DOHH2 (cell line): ENCODE results near the gene TMEM82.

Experiments
- H3F3A ChIP-seq: fragments of 200-600 bp; sonication (generic), shearing (Covaris generic); 2 replicates; pipeline ENCODE4 v1.6.0; 2016; ENCODE audit warnings: antibody characterized with exemption, mild to moderate bottlenecking; ENCODE audit not compliant: control insufficient read depth, insufficient read depth
- H3K27ac ChIP-seq: fragments of 200-600 bp; sonication (generic); 2 replicates; pipeline ENCODE4 v1.5.1; 2014; ENCODE audit warnings: low read depth, mild to moderate bottlenecking, low read length, moderate library complexity
- H3K27me3 ChIP-seq: fragments of 200-600 bp; sonication (generic); 2 replicates; pipeline ENCODE4 v1.6.1; 2014; ENCODE audit warnings: mild to moderate bottlenecking, low read length, mixed read lengths; ENCODE audit not compliant: control insufficient read depth
- H3K36me3 ChIP-seq: fragments of 200-600 bp; sonication (generic); 2 replicates; pipeline ENCODE4 v1.6.1; 2014; ENCODE audit warnings: mild to moderate bottlenecking, low read length, moderate library complexity, mixed read lengths; ENCODE audit not compliant: control insufficient read depth
- H3K4me1 ChIP-seq: fragments of 200-600 bp; sonication (generic); 2 replicates; pipeline ENCODE4 v1.6.1; 2014; ENCODE audit warnings: mild to moderate bottlenecking, low read length, mixed read lengths; ENCODE audit not compliant: control insufficient read depth
- H3K4me2 ChIP-seq: fragments of 200-600 bp; sonication (generic); 2 replicates; pipeline ENCODE4 v1.6.0; 2014; ENCODE audit warnings: mild to moderate bottlenecking, low read length, moderate library complexity
- H3K4me3 ChIP-seq: fragments of 200-600 bp; sonication (generic); 2 replicates; pipeline ENCODE4 v1.5.1; 2014; ENCODE audit warnings: mild to moderate bottlenecking, low read length, mixed read lengths
- H3K79me2 ChIP-seq: fragments of 200-600 bp; sonication (generic); 2 replicates; pipeline ENCODE4 v1.6.1; 2014; ENCODE audit warnings: mild to moderate bottlenecking, low read length, mixed read lengths; ENCODE audit not compliant: control insufficient read depth
- H3K9me2 ChIP-seq: fragments of 200-600 bp; sonication (generic); replicated peaks from 2 replicates; pipeline ENCODE4 v1.6.1; 2014; ENCODE audit warnings: mild to moderate bottlenecking, low read length, mixed read lengths; ENCODE audit not compliant: control insufficient read depth
- H3K9me3 ChIP-seq: fragments of 200-600 bp; sonication (generic); 2 replicates; pipeline ENCODE4 v1.6.1; 2014; ENCODE audit warnings: antibody characterized with exemption, low read length, mixed read lengths; ENCODE audit not compliant: control insufficient read depth, insufficient read depth
- H4K20me1 ChIP-seq: fragments of 200-600 bp; sonication (generic); 2 replicates; pipeline ENCODE4 v1.6.0; 2014; ENCODE audit warnings: low read depth, mild to moderate bottlenecking, antibody characterized with exemption, low read length, moderate library complexity; ENCODE audit not compliant: control insufficient read depth, insufficient read depth
- CTCF ChIP-seq: fragments of 200-600 bp; sonication (generic); IDR thresholded peaks from one replicate; pipeline ENCODE4 v1.5.1; 2014; ENCODE audit warnings: antibody characterized with exemption, mild to moderate bottlenecking, low read depth, low read length; ENCODE audit not compliant: poor library complexity, severe bottlenecking
- EZH2phosphoT487 ChIP-seq: fragments of 200-600 bp; sonication (generic); IDR thresholded peaks from 2 replicates; pipeline ENCODE4 v1.6.1; 2017; ENCODE audit warnings: borderline replicate concordance, mild to moderate bottlenecking, antibody characterized with exemption, low read length, moderate library complexity, mixed read lengths

TMEM82 gene

GRCh38 chr1:15719381-15720120, 22.7 kb upstream of the TMEM82 start:
- TF ChIP-seq CTCF = peak; percentile 21
- TF ChIP-seq EZH2phosphoT487 = no peak
- no peaks in the 10 kb centered on the region for H3K9me2 ChIP-seq
- no peaks in the 10 kb centered on the region for H3K9me3 ChIP-seq
- no peak overlapping the region for H3K4me3 ChIP-seq
- peaks cover 2% of the 10 kb centered on the region for H3K79me2 ChIP-seq
- no peaks in the 10 kb centered on the region for H3F3A ChIP-seq
- H3K27me3 ChIP-seq = no peaks in the 10 kb centered on the region
- H3K27ac ChIP-seq = no peak overlapping the region
- H3K36me3 ChIP-seq = peaks cover 27% of the 10 kb centered on the region
- H3K4me2 ChIP-seq = no peak overlapping the region
- no peaks in the 10 kb centered on the region for H3K4me1 ChIP-seq
- no peaks in the 10 kb centered on the region for H4K20me1 ChIP-seq

GRCh38 chr1:15720861-15721260, 21.4 kb upstream of the TMEM82 start:
- Histone ChIP-seq H4K20me1 (no peaks in the 10 kb centered on the region), H3K27me3 (no peaks in the 10 kb centered on the region), H3K9me3 (no peaks in the 10 kb centered on the region), H3K36me3 (peaks cover 30% of the 10 kb centered on the region), H3K9me2 (no peaks in the 10 kb centered on the region), H3K4me3 (no peak overlapping the region), H3K79me2 (no peaks in the 10 kb centered on the region), H3K27ac (no peak overlapping the region), H3K4me1 (no peaks in the 10 kb centered on the region), H3K4me2 (no peak overlapping the region), H3F3A (no peaks in the 10 kb centered on the region)
- TF ChIP-seq EZH2phosphoT487 = no peak
- TF ChIP-seq CTCF = no peak

- H3K4me1 ChIP-seq = no peaks in the 10 kb centered on the region
- H3K36me3 ChIP-seq = peaks cover 30% of the 10 kb centered on the region
- no peaks in the 10 kb centered on the region for H3K9me3 ChIP-seq
- no peaks in the 10 kb centered on the region for H3K9me2 ChIP-seq
- H3K4me2 ChIP-seq = no peak overlapping the region
- no peak overlapping the region for H3K27ac ChIP-seq
- no peak overlapping the region for H3K4me3 ChIP-seq
- H4K20me1 ChIP-seq = no peaks in the 10 kb centered on the region
- no peak for TF ChIP-seq EZH2phosphoT487
- TF ChIP-seq CTCF = no peak
- no peaks in the 10 kb centered on the region for H3F3A ChIP-seq
- no peaks in the 10 kb centered on the region for H3K27me3 ChIP-seq
- H3K79me2 ChIP-seq = no peaks in the 10 kb centered on the region
Measured at GRCh38 chr1:15722411-15722810, 19.9 kb upstream of the TMEM82 start.
